ENCODE measurements around the gene PPP1R1B. TPM values are rescaled to one million over a fixed set of nuclear protein-coding genes. Genes with fewer than 3 reads are reported as not detected.

Gene PPP1R1B
- total and polyA plus RNA-seq, 2 of the 4 experiments (the other 2 are of a cell fraction): not detected

- Histone ChIP-seq H3K9ac (ENCODE audit: low read depth, low read length) (no peak overlapping the region), H3K27ac (ENCODE audit: insufficient read depth, low read length) (no peak overlapping the region), H3K4me2 (ENCODE audit: low read depth, low read length) (no peak overlapping the region), H3K23ac (ENCODE audit: low read depth, low read length) (no peak overlapping the region), H4K8ac (ENCODE audit: low read depth in 2 of 2, low read length in 2 of 2) (no peak overlapping the region), H3K18ac (ENCODE audit: low read depth, low read length) (no peak overlapping the region), H3K4me1 (ENCODE audit: control insufficient read depth, insufficient read depth, low read length) (peaks cover 3% of the 10 kb centered on the region; the same call in 1 of the 2 replicates), H3K56ac (ENCODE audit: extremely low read depth, insufficient read depth, low read length) (no peak overlapping the region), H2BK120ac (ENCODE audit: low read depth, low read length) (no peak overlapping the region), H2AK5ac (ENCODE audit: low read depth, low read length) (no peak overlapping the region), H2BK15ac (ENCODE audit: low read depth, low read length) (no peak overlapping the region), H4K91ac (ENCODE audit: insufficient read depth, low read depth, low read length) (no peak overlapping the region), H4K5ac (ENCODE audit: low read depth, low read length) (no peak overlapping the region), H3K79me1 (ENCODE audit: low read depth in 1 of 2, low read length in 2 of 2) (no peaks in the 10 kb centered on the region), H3K4ac (ENCODE audit: low read depth, low read length) (no peak overlapping the region), H4K20me1 (ENCODE audit: insufficient read depth, low read length) (no peaks in the 10 kb centered on the region), H3K9me1 (ENCODE audit: insufficient read depth, low read length) (no peaks in the 10 kb centered on the region), H3K9me3 (ENCODE audit: control insufficient read depth, insufficient read depth, low read length) (no peaks in the 10 kb centered on the region), H2BK5ac (ENCODE audit: low read depth, low read length, poor library complexity, severe bottlenecking) (no peak overlapping the region), H3K4me3 (ENCODE audit: insufficient read depth, low read depth, low read length) (no peak overlapping the region), H2BK20ac (ENCODE audit: low read depth, low read length) (no peak overlapping the region), H3K36me3 (ENCODE audit: control insufficient read depth, insufficient read depth, low read length) (no peaks in the 10 kb centered on the region), H2AFZ (replicated peaks; ENCODE audit: low read length, poor library complexity) (no peak overlapping the region), H2AK9ac (replicated peaks; ENCODE audit: low read depth, low read length, poor library complexity) (no peak overlapping the region), H3K27me3 (ENCODE audit: control insufficient read depth, insufficient read depth, low read length) (peaks cover 44% of the 10 kb centered on the region), H3K14ac (replicated peaks; ENCODE audit: low read depth, low read length) (no peak overlapping the region)
- 87% methylated on average over 10 of the region's 23 CpGs; no CpG with 5 or more reads in 1 of the 2 experiments for WGBS, 2 experiments (ENCODE audit: extremely low coverage in 2 of 2, insufficient read length in 1 of 2)
- TF ChIP-seq NFE2L2 (IDR thresholded peaks at IDR 0.05; ENCODE audit: low read depth, low read length) (no peak), RAD21 (IDR thresholded peaks at IDR 0.05; ENCODE audit: low read length) (no peak), RFX5 (IDR thresholded peaks at IDR 0.05; ENCODE audit: low read depth, low read length) (no peak), ELK1 (IDR thresholded peaks at IDR 0.05; ENCODE audit: borderline replicate concordance, low read depth, low read length) (no peak), SMC3 (IDR thresholded peaks at IDR 0.05; ENCODE audit: low read depth, low read length) (no peak), FOS (IDR thresholded peaks at IDR 0.05; ENCODE audit: low read depth, low read length) (no peak), MAFK (IDR thresholded peaks at IDR 0.05; ENCODE audit: low read depth, low read length) (no peak), BHLHE40 (IDR thresholded peaks at IDR 0.05; ENCODE audit: low read depth, low read length) (no peak)
- POLR2A ChIA-PET (ENCODE audit: unreplicated experiment): no interaction called here
- BruUV-seq (replicated peaks): no TSS peak
- ATAC-seq (ENCODE audit: low read depth) (no peak), DNase-seq (no peak)
- intact Hi-C loops (cut with micrococcal nuclease): no loop called here
- dilution Hi-C loops (cut with HindIII; ENCODE audit: low sequenced_read_pairs, unreplicated experiment): no loop called here
- CTCF ChIA-PET: interaction anchor here (1.4 to 2.8 kb wide), 3 partner anchors 17 to 49 kb away, joined by 3 to 11 read pairs (median 10); no protein-coding TSS in a partner anchor
- in situ Hi-C loops (cut with MboI; ENCODE audit: low sequenced_read_pairs): no loop called here
Measured at GRCh38 chr17:39669897-39670735, 43.4 kb downstream of the PPP1R1B start.
